Measurements from ENCODE around the gene GPR176.

DNA sequence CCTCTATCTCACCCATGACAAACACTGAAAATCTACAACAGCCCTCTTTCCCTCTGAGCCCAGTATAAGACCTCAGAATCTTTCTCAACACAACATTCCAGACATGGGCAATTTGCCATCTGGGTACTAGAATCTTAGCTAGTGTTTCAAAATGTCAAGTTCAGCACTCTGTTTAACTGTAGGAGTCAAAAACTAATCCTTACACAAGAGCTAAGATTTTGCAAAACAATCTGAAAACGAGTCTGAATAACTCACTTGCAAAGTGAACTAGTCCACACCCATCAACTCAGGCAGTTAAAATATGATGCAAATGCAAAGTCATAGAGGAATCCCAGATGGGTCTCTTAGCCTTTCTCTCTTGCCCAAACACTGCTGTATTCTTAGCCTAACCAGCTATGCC, 67.8 kb downstream of the GPR176 start:
- TF ChIP-seq, protein P1, sequence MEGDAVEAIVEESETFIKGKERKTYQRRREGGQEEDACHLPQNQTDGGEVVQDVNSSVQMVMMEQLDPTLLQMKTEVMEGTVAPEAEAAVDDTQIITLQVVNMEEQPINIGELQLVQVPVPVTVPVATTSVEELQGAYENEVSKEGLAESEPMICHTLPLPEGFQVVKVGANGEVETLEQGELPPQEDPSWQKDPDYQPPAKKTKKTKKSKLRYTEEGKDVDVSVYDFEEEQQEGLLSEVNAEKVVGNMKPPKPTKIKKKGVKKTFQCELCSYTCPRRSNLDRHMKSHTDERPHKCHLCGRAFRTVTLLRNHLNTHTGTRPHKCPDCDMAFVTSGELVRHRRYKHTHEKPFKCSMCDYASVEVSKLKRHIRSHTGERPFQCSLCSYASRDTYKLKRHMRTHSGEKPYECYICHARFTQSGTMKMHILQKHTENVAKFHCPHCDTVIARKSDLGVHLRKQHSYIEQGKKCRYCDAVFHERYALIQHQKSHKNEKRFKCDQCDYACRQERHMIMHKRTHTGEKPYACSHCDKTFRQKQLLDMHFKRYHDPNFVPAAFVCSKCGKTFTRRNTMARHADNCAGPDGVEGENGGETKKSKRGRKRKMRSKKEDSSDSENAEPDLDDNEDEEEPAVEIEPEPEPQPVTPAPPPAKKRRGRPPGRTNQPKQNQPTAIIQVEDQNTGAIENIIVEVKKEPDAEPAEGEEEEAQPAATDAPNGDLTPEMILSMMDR (conservative IDR thresholded peaks at IDR 0.05; ENCODE audit: low read length), result no peak
- TF ChIP-seq EZH2phosphoT487 (IDR thresholded peaks at IDR 0.05; ENCODE audit: borderline replicate concordance), result no peak
